ENCODE data around the gene MCCC1. TPM values are rescaled to one million over a fixed set of nuclear protein-coding genes. Genes with fewer than 3 reads are reported as not detected.
A peak's percentile ranks its signal among the peaks of the same experiment; 100 is the strongest.

The MCCC1 gene
- total and polyA plus RNA-seq, 2 of the 13 experiments (the other 11 are each of a cell fraction or from before 2014, with no cell fraction given) = 11.7 to 30.1 TPM

DNA sequence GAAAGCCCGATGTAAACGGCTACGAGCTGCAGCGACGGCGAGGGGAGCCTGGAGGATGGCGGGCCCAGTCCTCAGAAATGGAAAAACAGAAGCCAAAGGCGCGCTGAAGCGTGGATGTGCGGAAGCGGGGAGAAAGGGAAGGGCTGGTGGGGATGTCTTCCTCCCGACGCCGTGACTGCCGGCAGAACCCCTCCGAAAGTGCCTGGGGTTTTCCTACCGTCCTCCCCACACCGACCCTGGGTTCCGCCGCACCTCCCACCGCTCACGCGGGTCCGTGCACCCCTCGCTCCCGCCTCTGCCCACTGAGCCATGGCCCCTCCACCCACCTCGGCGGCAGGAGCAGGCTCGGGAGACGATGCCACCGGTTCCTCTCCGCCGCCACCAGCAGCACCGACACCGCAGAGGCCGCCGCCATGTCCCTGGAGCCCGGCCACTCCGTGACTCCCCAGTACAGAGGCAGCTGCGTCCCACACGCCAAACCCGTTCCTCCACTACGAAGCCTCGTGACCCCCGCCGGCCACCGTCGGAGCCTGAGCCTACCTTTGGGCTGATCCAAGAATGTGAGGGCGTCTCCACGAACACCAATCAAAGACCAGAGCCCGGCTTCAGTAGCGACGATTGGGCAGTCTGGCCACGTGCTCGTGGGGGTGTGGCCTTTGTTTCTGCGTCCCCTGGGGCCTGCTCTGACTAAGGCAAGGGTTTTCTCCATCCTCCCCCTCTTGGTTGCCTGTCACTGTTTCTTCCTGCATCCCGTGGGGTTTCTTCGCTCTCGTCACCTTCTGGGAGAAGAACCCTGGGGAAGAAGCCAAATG lies at the start of gene MCCC1 (continued):
- TF ChIP-seq, protein P1, sequence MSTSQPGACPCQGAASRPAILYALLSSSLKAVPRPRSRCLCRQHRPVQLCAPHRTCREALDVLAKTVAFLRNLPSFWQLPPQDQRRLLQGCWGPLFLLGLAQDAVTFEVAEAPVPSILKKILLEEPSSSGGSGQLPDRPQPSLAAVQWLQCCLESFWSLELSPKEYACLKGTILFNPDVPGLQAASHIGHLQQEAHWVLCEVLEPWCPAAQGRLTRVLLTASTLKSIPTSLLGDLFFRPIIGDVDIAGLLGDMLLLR (CRISPR knock-in tag; IDR thresholded peaks at IDR 0.05) = peak; percentile 83; the same call in 1 of the 2 replicates
- TF ChIP-seq, protein P2, sequence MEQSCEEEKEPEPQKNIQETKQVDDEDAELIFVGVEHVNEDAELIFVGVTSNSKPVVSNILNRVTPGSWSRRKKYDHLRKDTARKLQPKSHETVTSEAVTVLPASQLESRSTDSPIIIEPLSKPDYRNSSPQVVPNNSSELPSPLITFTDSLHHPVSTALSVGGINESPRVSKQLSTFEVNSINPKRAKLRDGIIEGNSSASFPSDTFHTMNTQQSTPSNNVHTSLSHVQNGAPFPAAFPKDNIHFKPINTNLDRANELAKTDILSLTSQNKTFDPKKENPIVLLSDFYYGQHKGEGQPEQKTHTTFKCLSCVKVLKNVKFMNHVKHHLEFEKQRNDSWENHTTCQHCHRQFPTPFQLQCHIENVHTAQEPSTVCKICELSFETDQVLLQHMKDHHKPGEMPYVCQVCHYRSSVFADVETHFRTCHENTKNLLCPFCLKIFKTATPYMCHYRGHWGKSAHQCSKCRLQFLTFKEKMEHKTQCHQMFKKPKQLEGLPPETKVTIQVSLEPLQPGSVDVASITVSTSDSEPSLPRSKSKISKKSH (CRISPR knock-in tag; IDR thresholded peaks at IDR 0.05; ENCODE audit: borderline replicate concordance) = peak; percentile 76; the same call in 1 of the 2 replicates
- TF ChIP-seq SMARCC2 (IDR thresholded peaks at IDR 0.05) = no peak
- peak; percentile 34; the same call in 1 of the 2 replicates for TF ChIP-seq SOX5 (CRISPR knock-in tag; IDR thresholded peaks at IDR 0.05; ENCODE audit: borderline replicate concordance)
- 0 out of 2 replicates have a peak, but pooled peaks have one; percentile 49 for TF ChIP-seq MZF1 (CRISPR knock-in tag; IDR thresholded peaks at IDR 0.05; ENCODE audit: borderline replicate concordance)
- TF ChIP-seq, protein P3, sequence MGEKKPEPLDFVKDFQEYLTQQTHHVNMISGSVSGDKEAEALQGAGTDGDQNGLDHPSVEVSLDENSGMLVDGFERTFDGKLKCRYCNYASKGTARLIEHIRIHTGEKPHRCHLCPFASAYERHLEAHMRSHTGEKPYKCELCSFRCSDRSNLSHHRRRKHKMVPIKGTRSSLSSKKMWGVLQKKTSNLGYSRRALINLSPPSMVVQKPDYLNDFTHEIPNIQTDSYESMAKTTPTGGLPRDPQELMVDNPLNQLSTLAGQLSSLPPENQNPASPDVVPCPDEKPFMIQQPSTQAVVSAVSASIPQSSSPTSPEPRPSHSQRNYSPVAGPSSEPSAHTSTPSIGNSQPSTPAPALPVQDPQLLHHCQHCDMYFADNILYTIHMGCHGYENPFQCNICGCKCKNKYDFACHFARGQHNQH (CRISPR knock-in tag; IDR thresholded peaks at IDR 0.05) = peak; percentile 87
- no peak for TF ChIP-seq ZNF577 (CRISPR knock-in tag; IDR thresholded peaks at IDR 0.05; ENCODE audit: borderline replicate concordance, low read depth)
- no peak for TF ChIP-seq ZBTB3 (CRISPR knock-in tag; IDR thresholded peaks at IDR 0.05; ENCODE audit: borderline replicate concordance, low read depth)
- TF ChIP-seq ZNF3 (CRISPR knock-in tag; IDR thresholded peaks at IDR 0.05) = no peak
- TF ChIP-seq KDM6A (CRISPR knock-in tag; IDR thresholded peaks at IDR 0.05; ENCODE audit: low read depth) = 0 out of 2 replicates have a peak, but pooled peaks have one; percentile 27
- no peak for TF ChIP-seq HOXA7 (CRISPR knock-in tag; IDR thresholded peaks at IDR 0.05)
- TF ChIP-seq TP53 (CRISPR knock-in tag; conservative IDR thresholded peaks at IDR 0.05) = no peak
- peak; percentile 43; the same call in 1 of the 2 replicates for TF ChIP-seq NAIF1 (CRISPR knock-in tag; IDR thresholded peaks at IDR 0.05; ENCODE audit: borderline replicate concordance)
- TF ChIP-seq GFI1 (CRISPR knock-in tag; IDR thresholded peaks at IDR 0.05; ENCODE audit: borderline replicate concordance) = no peak
- TF ChIP-seq NFATC3 (CRISPR knock-in tag; IDR thresholded peaks at IDR 0.05) = no peak
- peak; percentile 70 for TF ChIP-seq HDAC2 (CRISPR knock-in tag; IDR thresholded peaks at IDR 0.05)
- TF ChIP-seq, protein P4, sequence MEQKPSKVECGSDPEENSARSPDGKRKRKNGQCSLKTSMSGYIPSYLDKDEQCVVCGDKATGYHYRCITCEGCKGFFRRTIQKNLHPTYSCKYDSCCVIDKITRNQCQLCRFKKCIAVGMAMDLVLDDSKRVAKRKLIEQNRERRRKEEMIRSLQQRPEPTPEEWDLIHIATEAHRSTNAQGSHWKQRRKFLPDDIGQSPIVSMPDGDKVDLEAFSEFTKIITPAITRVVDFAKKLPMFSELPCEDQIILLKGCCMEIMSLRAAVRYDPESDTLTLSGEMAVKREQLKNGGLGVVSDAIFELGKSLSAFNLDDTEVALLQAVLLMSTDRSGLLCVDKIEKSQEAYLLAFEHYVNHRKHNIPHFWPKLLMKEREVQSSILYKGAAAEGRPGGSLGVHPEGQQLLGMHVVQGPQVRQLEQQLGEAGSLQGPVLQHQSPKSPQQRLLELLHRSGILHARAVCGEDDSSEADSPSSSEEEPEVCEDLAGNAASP (CRISPR knock-in tag; IDR thresholded peaks at IDR 0.05; ENCODE audit: borderline replicate concordance) = 0 out of 2 replicates have a peak, but pooled peaks have one; percentile 45
- no peak for TF ChIP-seq NCOA5 (CRISPR knock-in tag; IDR thresholded peaks at IDR 0.05)
- no peak for TF ChIP-seq SOX13 (IDR thresholded peaks at IDR 0.05)
- TF ChIP-seq SOX13 (CRISPR knock-in tag; conservative IDR thresholded peaks at IDR 0.05 in 1 of 2, IDR thresholded peaks at IDR 0.05 in 1 of 2) = peak in 1 of 2 experiments; percentile 24; a peak in 2 of 4 replicates
- no peak for TF ChIP-seq SNRNP70 (IDR thresholded peaks at IDR 0.05; ENCODE audit: low read depth, low read length)
- TF ChIP-seq ZNF615 (CRISPR knock-in tag; IDR thresholded peaks at IDR 0.05; ENCODE audit: borderline replicate concordance) = no peak
- no peak for TF ChIP-seq NR2F1 (CRISPR knock-in tag; IDR thresholded peaks at IDR 0.05)
- TF ChIP-seq ZNF776 (CRISPR knock-in tag; IDR thresholded peaks at IDR 0.05) = 0 out of 2 replicates have a peak, but pooled peaks have one; percentile 62
- TF ChIP-seq DPF2 (CRISPR knock-in tag; IDR thresholded peaks at IDR 0.05; ENCODE audit: borderline replicate concordance, low read depth) = no peak
- TF ChIP-seq NFYC (CRISPR knock-in tag; IDR thresholded peaks at IDR 0.05) = peak; percentile 94

All from HepG2 (cell line).